ENCODE measurements around the gene LRRC3. TPM values are rescaled to one million over a fixed set of nuclear protein-coding genes. Genes with fewer than 3 reads are reported as not detected.
A peak's percentile ranks its signal among the peaks of the same experiment; 100 is the strongest.

LRRC3 gene
- total RNA-seq, 3 donors from 2014 or later: 1.6 to 6.4 (median 2.0) TPM

DNA sequence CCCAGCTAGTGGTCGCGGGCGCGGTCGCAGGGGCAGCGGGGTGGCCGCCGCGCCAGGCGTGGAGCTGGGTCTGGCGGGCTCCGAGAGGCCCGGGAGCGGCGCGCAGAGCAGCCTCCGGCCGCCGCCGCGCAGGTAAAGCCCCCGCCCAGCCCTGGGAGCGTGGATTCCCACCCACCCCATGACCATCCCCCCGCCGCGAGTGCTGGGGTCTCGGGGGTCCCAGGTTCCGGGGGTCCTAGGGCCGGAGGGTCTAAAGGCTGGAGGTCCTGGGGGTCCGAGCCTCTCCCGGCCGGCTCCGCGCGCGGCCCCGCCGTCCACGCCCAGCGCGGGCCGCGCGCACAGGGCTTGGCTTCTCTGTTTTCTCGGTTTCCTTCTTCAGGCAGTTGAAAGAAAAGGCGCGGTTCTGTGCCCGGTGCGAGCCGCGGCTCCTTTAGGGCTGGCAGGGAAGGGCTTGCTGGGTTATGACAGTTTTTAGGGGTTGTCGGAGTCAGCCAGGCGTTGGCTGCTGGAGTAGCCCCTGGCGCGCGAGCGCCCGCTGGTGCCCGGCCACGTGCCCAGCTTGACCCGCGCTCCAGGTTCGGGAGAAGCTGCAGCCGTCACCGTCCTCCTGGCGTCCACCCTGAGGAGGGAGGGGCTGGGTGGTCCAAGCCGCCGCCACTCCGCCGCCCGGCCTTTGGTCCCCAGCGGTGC, 359 bp downstream of the LRRC3 start:
- peak overlapping the region; percentile 58 to 76 (median 71) for H3K4me3 ChIP-seq
- peaks cover 0 to 8% of the 10 kb centered on the region in 2 donors for H3K27me3 ChIP-seq
- TF ChIP-seq POLR2A (IDR thresholded peaks at IDR 0.05): no peak
- intact Hi-C loops (cut with DNase I; ENCODE audit: low total_unique reads): no loop called here
- H3K27ac ChIP-seq: no peak overlapping the region
- no peak for DNase-seq (ENCODE audit: low spot score in 2 of 2)
- H3K4me1 ChIP-seq: peaks cover 0 to 5% of the 10 kb centered on the region in 2 donors
- peaks cover 0 to 10% of the 10 kb centered on the region in 2 donors for H3K9me3 ChIP-seq
- no peaks in the 10 kb centered on the region for H3K36me3 ChIP-seq

DNA sequence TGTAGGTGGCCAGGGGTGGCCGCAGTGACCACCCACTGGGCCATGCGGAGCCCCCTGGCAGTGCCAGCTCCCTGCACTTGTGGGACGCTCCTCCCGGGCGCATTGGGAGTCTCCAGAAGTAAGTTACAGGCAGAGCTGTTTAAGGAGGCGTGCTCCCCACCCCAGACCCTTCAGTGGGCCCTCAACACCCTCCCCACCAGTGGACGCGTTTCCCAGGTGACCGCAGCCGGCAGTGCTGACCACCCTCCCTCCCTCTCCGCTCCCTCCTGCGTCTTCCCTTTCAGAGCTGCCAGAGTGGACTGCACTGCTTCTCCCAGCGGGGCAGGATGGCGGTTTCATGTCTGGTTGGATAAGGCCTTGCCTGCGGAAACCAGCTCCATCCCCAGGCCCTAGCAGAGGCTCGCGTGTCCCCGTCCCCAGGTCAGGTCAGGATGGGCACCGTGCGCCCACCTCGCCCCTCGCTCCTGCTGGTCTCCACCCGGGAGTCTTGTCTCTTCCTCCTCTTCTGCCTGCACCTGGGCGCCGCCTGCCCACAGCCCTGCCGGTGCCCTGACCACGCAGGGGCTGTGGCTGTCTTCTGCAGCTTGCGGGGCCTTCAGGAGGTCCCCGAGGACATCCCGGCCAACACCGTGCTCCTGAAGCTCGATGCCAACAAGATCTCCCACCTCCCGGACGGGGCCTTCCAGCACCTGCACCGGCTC, 1.1 kb downstream of the LRRC3 start:
- intact Hi-C loops (cut with DNase I; ENCODE audit: low total_unique reads): no loop called here
- TF ChIP-seq POLR2A (IDR thresholded peaks at IDR 0.05) (no peak), POLR2AphosphoS5 (IDR thresholded peaks at IDR 0.05) (no peak)
- TF ChIP-seq, protein P1, sequence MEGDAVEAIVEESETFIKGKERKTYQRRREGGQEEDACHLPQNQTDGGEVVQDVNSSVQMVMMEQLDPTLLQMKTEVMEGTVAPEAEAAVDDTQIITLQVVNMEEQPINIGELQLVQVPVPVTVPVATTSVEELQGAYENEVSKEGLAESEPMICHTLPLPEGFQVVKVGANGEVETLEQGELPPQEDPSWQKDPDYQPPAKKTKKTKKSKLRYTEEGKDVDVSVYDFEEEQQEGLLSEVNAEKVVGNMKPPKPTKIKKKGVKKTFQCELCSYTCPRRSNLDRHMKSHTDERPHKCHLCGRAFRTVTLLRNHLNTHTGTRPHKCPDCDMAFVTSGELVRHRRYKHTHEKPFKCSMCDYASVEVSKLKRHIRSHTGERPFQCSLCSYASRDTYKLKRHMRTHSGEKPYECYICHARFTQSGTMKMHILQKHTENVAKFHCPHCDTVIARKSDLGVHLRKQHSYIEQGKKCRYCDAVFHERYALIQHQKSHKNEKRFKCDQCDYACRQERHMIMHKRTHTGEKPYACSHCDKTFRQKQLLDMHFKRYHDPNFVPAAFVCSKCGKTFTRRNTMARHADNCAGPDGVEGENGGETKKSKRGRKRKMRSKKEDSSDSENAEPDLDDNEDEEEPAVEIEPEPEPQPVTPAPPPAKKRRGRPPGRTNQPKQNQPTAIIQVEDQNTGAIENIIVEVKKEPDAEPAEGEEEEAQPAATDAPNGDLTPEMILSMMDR (IDR thresholded peaks at IDR 0.05): no peak
- Histone ChIP-seq H3K36me3 (no peaks in the 10 kb centered on the region), H3K27ac (no peak overlapping the region), H3K27me3 (peaks cover 0 to 8% of the 10 kb centered on the region in 2 donors), H3K4me3 (peak overlapping the region; percentile 58 to 76 (median 71)), H3K4me1 (peaks cover 0 to 5% of the 10 kb centered on the region in 2 donors), H3K9me3 (peaks cover 0 to 10% of the 10 kb centered on the region in 2 donors)
- peak in 1 of 2 donors; percentile 41 for DNase-seq (ENCODE audit: low spot score in 2 of 2)

DNA sequence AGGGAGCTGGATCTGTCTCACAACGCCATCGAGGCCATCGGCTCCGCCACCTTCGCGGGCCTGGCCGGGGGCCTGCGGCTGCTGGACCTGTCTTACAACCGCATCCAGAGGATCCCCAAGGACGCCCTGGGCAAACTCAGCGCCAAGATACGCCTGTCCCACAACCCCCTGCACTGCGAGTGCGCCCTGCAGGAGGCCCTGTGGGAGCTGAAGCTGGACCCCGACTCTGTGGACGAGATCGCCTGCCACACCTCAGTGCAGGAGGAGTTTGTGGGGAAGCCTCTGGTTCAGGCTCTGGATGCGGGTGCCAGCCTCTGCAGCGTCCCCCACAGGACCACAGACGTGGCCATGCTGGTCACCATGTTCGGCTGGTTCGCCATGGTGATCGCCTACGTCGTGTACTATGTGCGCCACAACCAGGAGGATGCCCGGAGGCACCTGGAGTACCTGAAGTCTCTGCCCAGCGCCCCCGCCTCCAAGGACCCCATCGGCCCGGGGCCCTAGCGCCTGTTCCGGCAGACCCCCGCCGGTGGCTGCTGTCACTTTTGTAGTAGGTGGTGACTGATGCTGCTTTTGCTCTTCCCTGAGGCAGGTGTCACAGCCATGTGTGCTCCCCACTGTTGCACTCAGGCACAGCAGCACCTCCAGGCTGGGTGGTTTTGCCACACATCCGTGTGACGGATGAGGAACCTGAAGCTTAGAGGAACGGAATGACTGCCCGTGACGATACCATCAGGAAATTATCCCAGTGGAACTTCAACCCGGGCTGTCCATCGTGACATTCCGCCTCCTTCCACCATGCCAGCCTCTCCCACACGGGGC, 1.8 kb downstream of the LRRC3 start:
- Histone ChIP-seq H3K4me1 (peaks cover 0 to 5% of the 10 kb centered on the region in 2 donors), H3K36me3 (no peaks in the 10 kb centered on the region), H3K27ac (no peak overlapping the region), H3K4me3 (no peak overlapping the region), H3K27me3 (peaks cover 0 to 8% of the 10 kb centered on the region in 2 donors), H3K9me3 (peaks cover 0 to 10% of the 10 kb centered on the region in 2 donors)
- TF ChIP-seq, protein P1 (IDR thresholded peaks at IDR 0.05): no peak
- TF ChIP-seq POLR2A (IDR thresholded peaks at IDR 0.05) (no peak), POLR2AphosphoS5 (IDR thresholded peaks at IDR 0.05) (no peak)
- intact Hi-C loops (cut with DNase I; ENCODE audit: low total_unique reads): no loop called here
- no peak for DNase-seq (ENCODE audit: low spot score in 2 of 2)

DNA sequence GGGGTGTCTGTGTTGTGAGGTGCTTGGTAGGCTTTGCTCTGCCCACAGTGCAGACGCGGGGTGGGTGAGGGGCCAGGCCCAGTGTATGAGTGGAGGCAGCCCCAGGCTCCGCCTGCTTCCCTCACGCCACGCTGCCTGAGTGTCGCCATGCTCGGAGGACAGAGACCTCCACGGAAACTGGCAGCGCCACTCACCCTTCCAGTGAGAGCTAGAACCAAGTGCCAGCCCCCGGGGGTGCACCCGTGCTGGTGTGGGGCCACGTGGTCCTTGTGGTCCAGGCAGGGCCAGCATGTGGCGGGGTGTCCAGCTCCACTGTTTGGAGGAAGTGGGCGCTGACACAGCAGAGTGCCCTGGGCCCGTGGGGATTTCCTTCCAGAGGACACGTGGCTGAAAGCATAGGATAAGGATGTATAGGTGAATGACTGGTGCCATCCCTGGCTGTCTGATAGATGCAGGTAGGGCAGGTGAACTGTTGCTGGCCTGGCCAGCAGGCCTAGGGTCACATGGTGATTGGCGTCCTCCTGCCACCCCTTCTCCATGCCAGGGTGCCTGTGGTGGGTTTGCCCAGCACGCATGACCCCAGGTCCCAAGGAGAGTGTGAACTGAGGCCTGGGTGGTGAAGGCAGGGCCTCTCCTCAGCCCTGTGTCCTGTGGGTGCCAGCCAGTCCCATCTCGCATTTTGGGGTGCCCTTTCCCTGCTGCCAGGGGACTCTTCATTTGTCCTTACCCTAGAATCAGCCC, 3.8 kb downstream of the LRRC3 start:
- DNase-seq (ENCODE audit: low spot score in 2 of 2): no peak
- intact Hi-C loops (cut with DNase I; ENCODE audit: low total_unique reads): no loop called here
- Histone ChIP-seq H3K27ac (no peak overlapping the region), H3K9me3 (peaks cover 0 to 6% of the 10 kb centered on the region in 2 donors), H3K4me1 (peaks cover 0 to 5% of the 10 kb centered on the region in 2 donors), H3K27me3 (peaks cover 0 to 8% of the 10 kb centered on the region in 2 donors), H3K4me3 (no peak overlapping the region), H3K36me3 (no peaks in the 10 kb centered on the region)
- TF ChIP-seq, protein P1 (IDR thresholded peaks at IDR 0.05): no peak
- no peak for TF ChIP-seq POLR2A (IDR thresholded peaks at IDR 0.05)
- no peak for TF ChIP-seq POLR2AphosphoS5 (IDR thresholded peaks at IDR 0.05)

Measured in breast epithelium (tissue), 4 donors.